Breast epithelium (tissue), 4 donors: ENCODE results near the gene CTNND2. TPM values are rescaled to one million over a fixed set of nuclear protein-coding genes. Genes with fewer than 3 reads are reported as not detected.

ENCODE experiments used
- DNase-seq, 2 donors: peaks; one replicate each; pipeline ENCODE4 v3.0.0-alpha.2; 2019; ENCODE audit warnings: low spot score in 2 of 2
- H3K27ac ChIP-seq, 2 donors: fragments of 200-600 bp; sonication (generic) in 1 of 2; one replicate each; pipeline ENCODE4 v1.5.1; 2016 to 2019; ENCODE audit warnings: mild to moderate bottlenecking in 1 of 2
- H3K27me3 ChIP-seq, 2 donors: fragments of 200-600 bp; sonication (generic) in 1 of 2; one replicate each; pipeline versions ENCODE4 v1.5.1 to v1.6.0; 2017 to 2019; ENCODE audit warnings: control low read depth in 1 of 2, mild to moderate bottlenecking in 1 of 2
- H3K36me3 ChIP-seq: fragments of 200-600 bp; one replicate; pipeline ENCODE4 v1.5.1; 2019
- H3K4me1 ChIP-seq, 2 donors: fragments of 200-600 bp; sonication (generic); one replicate each; pipeline ENCODE4 v1.5.1; 2016 to 2019; ENCODE audit warnings: control low read depth in 1 of 2
- H3K4me3 ChIP-seq, 3 donors: fragments of 200-600 bp; sonication (generic); 1 replicate in 2 of 3; 2 replicates in 1 of 3; pipeline ENCODE4 v1.5.1; 2016 to 2019; ENCODE audit warnings: mild to moderate bottlenecking in 3 of 3, moderate library complexity in 2 of 3
- H3K9me3 ChIP-seq, 2 donors: fragments of 200-600 bp; sonication (generic) in 1 of 2; one replicate each; pipeline ENCODE4 v1.5.1; 2016 to 2019; ENCODE audit warnings: control low read depth in 1 of 2
- POLR2A ChIP-seq: fragments of 450-650 bp; IDR thresholded peaks from one replicate; pipeline ENCODE4 v1.6.1; 2016; ENCODE audit warnings: antibody characterized with exemption, mild to moderate bottlenecking, moderate library complexity
- POLR2AphosphoS5 ChIP-seq, 3 donors: sonication (generic); formaldehyde crosslinking; IDR thresholded peaks; one replicate each; pipeline ENCODE4 v1.6.1; 2017; ENCODE audit warnings: antibody characterized with exemption in 3 of 3
- intact Hi-C: fragments of 100-400 bp; cut with DNase I; formaldehyde crosslinking; loops from one replicate; pipeline ENCODE4 v1.15.1; 2023; ENCODE audit warnings: low total_unique reads
- total RNA-seq, 3 donors: library from RNA; depleted of rRNA; stranded (reverse); fragments of >200 nt; gene quantifications; one replicate each; pipeline ENCODE4 v1.1.0, GENCODE V29; 2016
- TF ChIP-seq, protein P1 (sequence below), 3 donors: fragments of 450-650 bp; IDR thresholded peaks; one replicate each; pipeline ENCODE4 v1.5.1; 2016 to 2017; ENCODE audit warnings: antibody characterized with exemption in 3 of 3, mild to moderate bottlenecking in 3 of 3, moderate library complexity in 3 of 3

CTNND2 gene
- total RNA-seq, 3 donors from 2014 or later = 3.3 to 6.0 TPM; not detected in 1

- Histone ChIP-seq H3K9me3 (no peaks in the 10 kb centered on the region), H3K27ac (no peak overlapping the region), H3K27me3 (no peaks in the 10 kb centered on the region), H3K4me3 (no peak overlapping the region), H3K36me3 (no peaks in the 10 kb centered on the region), H3K4me1 (no peaks in the 10 kb centered on the region)
- TF ChIP-seq POLR2A (no peak), POLR2AphosphoS5 (IDR thresholded peaks at IDR 0.05) (no peak)
- TF ChIP-seq, protein P1, sequence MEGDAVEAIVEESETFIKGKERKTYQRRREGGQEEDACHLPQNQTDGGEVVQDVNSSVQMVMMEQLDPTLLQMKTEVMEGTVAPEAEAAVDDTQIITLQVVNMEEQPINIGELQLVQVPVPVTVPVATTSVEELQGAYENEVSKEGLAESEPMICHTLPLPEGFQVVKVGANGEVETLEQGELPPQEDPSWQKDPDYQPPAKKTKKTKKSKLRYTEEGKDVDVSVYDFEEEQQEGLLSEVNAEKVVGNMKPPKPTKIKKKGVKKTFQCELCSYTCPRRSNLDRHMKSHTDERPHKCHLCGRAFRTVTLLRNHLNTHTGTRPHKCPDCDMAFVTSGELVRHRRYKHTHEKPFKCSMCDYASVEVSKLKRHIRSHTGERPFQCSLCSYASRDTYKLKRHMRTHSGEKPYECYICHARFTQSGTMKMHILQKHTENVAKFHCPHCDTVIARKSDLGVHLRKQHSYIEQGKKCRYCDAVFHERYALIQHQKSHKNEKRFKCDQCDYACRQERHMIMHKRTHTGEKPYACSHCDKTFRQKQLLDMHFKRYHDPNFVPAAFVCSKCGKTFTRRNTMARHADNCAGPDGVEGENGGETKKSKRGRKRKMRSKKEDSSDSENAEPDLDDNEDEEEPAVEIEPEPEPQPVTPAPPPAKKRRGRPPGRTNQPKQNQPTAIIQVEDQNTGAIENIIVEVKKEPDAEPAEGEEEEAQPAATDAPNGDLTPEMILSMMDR (IDR thresholded peaks at IDR 0.05) = no peak
- intact Hi-C loops = no loop called here
- DNase-seq = no peak
These were observed 393.4 kb downstream of the CTNND2 start for GRCh38 chr5:11510889-11511288.

DNA sequence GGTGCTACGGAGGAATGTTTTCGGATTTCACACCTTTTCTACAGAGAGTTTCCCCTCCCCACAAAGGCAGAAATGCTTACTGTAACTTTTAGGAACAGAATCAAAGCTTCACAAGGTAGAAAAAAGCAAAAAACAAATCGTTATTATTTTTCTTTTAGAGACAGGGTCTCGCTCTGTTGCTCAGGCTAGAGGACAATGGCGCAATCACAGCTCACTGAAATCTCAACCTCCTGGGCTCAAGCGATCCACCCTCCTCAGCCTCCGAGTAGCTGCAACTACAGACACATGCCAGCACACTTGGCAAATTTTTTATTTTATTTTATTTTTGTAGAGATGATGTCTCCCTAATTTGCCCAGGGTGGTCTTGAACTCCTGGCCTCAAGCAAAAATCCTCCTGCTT is 394.5 kb downstream of the CTNND2 start:
- no peak for DNase-seq
- Histone ChIP-seq H3K36me3 (no peaks in the 10 kb centered on the region), H3K4me3 (no peak overlapping the region), H3K9me3 (no peaks in the 10 kb centered on the region), H3K27ac (no peak overlapping the region), H3K27me3 (no peaks in the 10 kb centered on the region), H3K4me1 (no peaks in the 10 kb centered on the region)
- intact Hi-C loops = no loop called here
- no peak for TF ChIP-seq POLR2A
- TF ChIP-seq, protein P1 (IDR thresholded peaks at IDR 0.05) = no peak
- TF ChIP-seq POLR2AphosphoS5 (IDR thresholded peaks at IDR 0.05) = no peak

DNA sequence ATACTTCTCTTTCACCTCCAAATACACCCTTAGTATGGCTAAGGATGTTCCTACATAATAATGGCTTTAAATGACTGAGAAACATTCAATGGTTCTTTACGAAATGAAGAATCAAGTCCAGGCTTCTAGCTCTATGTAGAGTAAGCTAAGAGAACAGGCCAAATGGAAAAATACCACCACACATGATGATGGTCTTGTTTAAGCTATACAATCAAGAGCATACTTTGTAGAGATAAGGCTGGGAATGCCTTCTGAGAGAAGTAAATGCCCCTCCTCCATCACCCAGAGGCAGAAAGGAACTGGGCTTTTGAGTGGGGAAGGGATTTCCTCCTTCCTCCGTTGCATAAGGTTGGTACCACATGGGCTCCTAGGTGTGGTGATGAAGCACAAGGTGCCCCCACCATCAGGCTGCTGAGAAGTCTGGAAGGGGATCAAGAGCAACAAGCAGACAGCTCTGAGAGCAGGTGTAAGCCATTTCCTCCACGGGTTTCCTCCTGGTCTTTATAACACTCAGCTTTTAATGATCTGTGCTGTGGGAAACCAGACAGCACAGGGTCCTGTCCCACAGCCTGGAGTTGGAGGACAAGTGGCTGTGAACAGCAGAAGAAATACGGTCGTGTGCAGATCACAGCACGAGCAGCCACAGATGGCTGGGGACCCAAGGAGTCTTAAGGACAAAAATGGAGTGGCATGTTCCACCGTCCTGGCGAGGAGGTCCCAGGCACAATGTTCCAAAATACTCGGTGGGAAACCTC is 396.9 kb downstream of the CTNND2 start:
- no peak for DNase-seq
- Histone ChIP-seq H3K4me3 (no peak overlapping the region), H3K4me1 (no peaks in the 10 kb centered on the region), H3K9me3 (no peaks in the 10 kb centered on the region), H3K36me3 (no peaks in the 10 kb centered on the region), H3K27me3 (no peaks in the 10 kb centered on the region), H3K27ac (no peak overlapping the region)
- TF ChIP-seq POLR2A (no peak), POLR2AphosphoS5 (IDR thresholded peaks at IDR 0.05) (no peak)
- TF ChIP-seq, protein P1 (IDR thresholded peaks at IDR 0.05) = no peak
- intact Hi-C loops = no loop called here

- intact Hi-C loops = no loop called here
These were observed 399.4 kb downstream of the CTNND2 start for GRCh38 chr5:11504886-11505193.

More at GRCh38 chr5:11504886-11505193, 399.4 kb downstream of the CTNND2 start:
- Histone ChIP-seq H3K4me3 (no peak overlapping the region), H3K36me3 (no peaks in the 10 kb centered on the region), H3K27ac (no peak overlapping the region), H3K27me3 (no peaks in the 10 kb centered on the region), H3K9me3 (no peaks in the 10 kb centered on the region), H3K4me1 (no peaks in the 10 kb centered on the region)
- no peak for DNase-seq
- TF ChIP-seq, protein P1 (IDR thresholded peaks at IDR 0.05) = no peak
- no peak for TF ChIP-seq POLR2A
- no peak for TF ChIP-seq POLR2AphosphoS5 (IDR thresholded peaks at IDR 0.05)
